Measurements from ENCODE around the gene NCAPG2. TPM values are rescaled to one million over a fixed set of nuclear protein-coding genes. Genes with fewer than 3 reads are reported as not detected.

NCAPG2 gene
- total RNA-seq, 2 experiments from 2014 or later, result 61.8 to 111 TPM

GRCh38 chr7:158588878-158589442 lies 115.6 kb downstream of the NCAPG2 start:
- H3K9me2 ChIP-seq (ENCODE audit: insufficient read depth, low read length), result no peaks in the 10 kb centered on the region
- ChIA-PET CTCF (ENCODE audit: unreplicated experiment) (no interaction called here), POLR2A (interaction anchor here (0.7 kb wide), 1 partner anchor 487 kb away, joined by 5 read pairs; no protein-coding TSS in a partner anchor)
- no peak overlapping the region for H2AFZ ChIP-seq (ENCODE audit: low read length)
- H4K20me1 ChIP-seq (ENCODE audit: insufficient read depth, low read length), result no peaks in the 10 kb centered on the region
- no peaks in the 10 kb centered on the region for H3K9me3 ChIP-seq (ENCODE audit: low read length)
- no peak overlapping the region for H3K27ac ChIP-seq (ENCODE audit: low read depth, low read length, poor library complexity, severe bottlenecking)
- TF ChIP-seq CTCF (conservative IDR thresholded peaks at IDR 0.05; ENCODE audit: low read length) (no peak), EZH2phosphoT487 (IDR thresholded peaks at IDR 0.05; ENCODE audit: borderline replicate concordance, low read depth, low read length) (no peak)
- no peaks in the 10 kb centered on the region for H3K36me3 ChIP-seq (ENCODE audit: insufficient read depth, low read length)
- no peak overlapping the region for H3K4me3 ChIP-seq (ENCODE audit: low read depth, low read length, poor library complexity, severe bottlenecking)
- no peaks in the 10 kb centered on the region for H3K79me2 ChIP-seq (ENCODE audit: insufficient read depth, low read depth, low read length)
- intact Hi-C loops (cut with micrococcal nuclease; ENCODE audit: unreplicated experiment), result no loop called here
- no peaks in the 10 kb centered on the region for H3K4me1 ChIP-seq (ENCODE audit: insufficient read depth, low read length, poor library complexity, severe bottlenecking)
- DNase-seq (ENCODE audit: low spot score), result no peak
- no TSS peak for BruUV-seq (replicated peaks)
- no peak overlapping the region for H3K4me2 ChIP-seq (ENCODE audit: low read length)

- no peak overlapping the region for H3K4me2 ChIP-seq (ENCODE audit: low read length)
- H3K27ac ChIP-seq (ENCODE audit: low read depth, low read length, poor library complexity, severe bottlenecking), result no peak overlapping the region
- POLR2A ChIA-PET, result no interaction called here
- H3K9me3 ChIP-seq (ENCODE audit: low read length), result no peaks in the 10 kb centered on the region
- no peak for DNase-seq (ENCODE audit: low spot score)
- H3K9me2 ChIP-seq (ENCODE audit: insufficient read depth, low read length), result no peaks in the 10 kb centered on the region
- H2AFZ ChIP-seq (ENCODE audit: low read length), result no peak overlapping the region
- H3K79me2 ChIP-seq (ENCODE audit: insufficient read depth, low read depth, low read length), result no peaks in the 10 kb centered on the region
- H4K20me1 ChIP-seq (ENCODE audit: insufficient read depth, low read length), result no peaks in the 10 kb centered on the region
- H3K36me3 ChIP-seq (ENCODE audit: insufficient read depth, low read length), result no peaks in the 10 kb centered on the region
- TF ChIP-seq EZH2phosphoT487 (IDR thresholded peaks at IDR 0.05; ENCODE audit: borderline replicate concordance, low read depth, low read length) (no peak), CTCF (conservative IDR thresholded peaks at IDR 0.05; ENCODE audit: low read length) (no peak)
- CTCF ChIA-PET (ENCODE audit: unreplicated experiment), result no interaction called here
- intact Hi-C loops (cut with micrococcal nuclease; ENCODE audit: unreplicated experiment), result no loop called here
- no peak overlapping the region for H3K4me3 ChIP-seq (ENCODE audit: low read depth, low read length, poor library complexity, severe bottlenecking)
- H3K4me1 ChIP-seq (ENCODE audit: insufficient read depth, low read length, poor library complexity, severe bottlenecking), result no peaks in the 10 kb centered on the region
- BruUV-seq (replicated peaks), result no TSS peak
These were observed 116.3 kb downstream of the NCAPG2 start for GRCh38 chr7:158588085-158588877.
